AG04450 (cell line): ENCODE data around the gene ATP2B3. TPM values are rescaled to one million over a fixed set of nuclear protein-coding genes. Genes with fewer than 3 reads are reported as not detected.

Experiments used
- CTCF ChIA-PET: fragments of 300-600, 350-600 bp; formaldehyde crosslinking; extraction: SDS; loops from one replicate; lab custom pipeline; 2022; ENCODE audit warnings: antibody characterized with exemption, inconsistent platforms; lab: Charles Lee
- POLR2A ChIA-PET: fragments of 350-600 bp; formaldehyde crosslinking; extraction: SDS; loops from one replicate; lab custom pipeline; 2021; ENCODE audit warnings: antibody characterized with exemption, inconsistent platforms; lab: Yijun Ruan, JAX
- DNase-seq: peaks from one replicate; pipeline ENCODE4 v3.0.0-alpha.2; 2011; ENCODE audit warnings: low read depth, low spot score
- H3K27ac ChIP-seq: one replicate; pipeline ENCODE4 v1.5.1; 2012; ENCODE audit warnings: low read depth, low read length, control low read depth
- H3K27me3 ChIP-seq: one replicate; pipeline ENCODE4 v1.6.0; 2012; ENCODE audit warnings: low read length; ENCODE audit not compliant: control insufficient read depth, insufficient read depth
- H3K4me3 ChIP-seq: 2 replicates; pipeline ENCODE4 v1.5.1; 2011; ENCODE audit warnings: mild to moderate bottlenecking, low read depth, low read length, control low read depth
- H3K9me3 ChIP-seq: 2 replicates; pipeline ENCODE4 v1.5.1; 2012; ENCODE audit warnings: low read length; ENCODE audit not compliant: control insufficient read depth, insufficient read depth
- CTCF ChIP-seq: IDR thresholded peaks from 2 replicates; pipeline ENCODE4 v1.5.1; 2011; ENCODE audit warnings: low read depth, low read length, control low read depth, inconsistent platforms
- polyA plus RNA-seq: library from polyadenylated mRNA; depleted of rRNA; stranded (reverse); fragments of >200 nt; gene quantifications from 2 replicates; pipeline ENCODE4 v1.2.3, GENCODE V29; 2011

ATP2B3 gene
- polyA plus RNA-seq, 1 experiment, result 0.01 TPM

GRCh38 chrX:153611298-153612095 lies 94.1 kb downstream of the ATP2B3 start:
- no peaks in the 10 kb centered on the region for H3K9me3 ChIP-seq
- peaks cover 14% of the 10 kb centered on the region for H3K27me3 ChIP-seq
- no peak for TF ChIP-seq CTCF
- ChIA-PET CTCF (interaction anchor here (1.2 to 3.1 kb wide), 2 partner anchors 12 to 56 kb away, joined by 6 to 55 read pairs; no protein-coding TSS in a partner anchor), POLR2A (no interaction called here)
- H3K27ac ChIP-seq, result no peak overlapping the region
- H3K4me3 ChIP-seq, result no peak overlapping the region
- no peak for DNase-seq

GRCh38 chrX:153612413-153612812 lies 95.0 kb downstream of the ATP2B3 start:
- H3K4me3 ChIP-seq, result no peak overlapping the region
- POLR2A ChIA-PET, result no interaction called here
- H3K27me3 ChIP-seq, result peaks cover 14% of the 10 kb centered on the region
- DNase-seq, result no peak
- CTCF ChIA-PET, result interaction anchor here (1.2 kb wide), 1 partner anchor 11 kb away, joined by 6 read pairs; no protein-coding TSS in a partner anchor
- no peak for TF ChIP-seq CTCF
- H3K27ac ChIP-seq, result no peak overlapping the region
- no peaks in the 10 kb centered on the region for H3K9me3 ChIP-seq

- ChIA-PET POLR2A (no interaction called here), CTCF (no interaction called here)
- Histone ChIP-seq H3K27ac (no peak overlapping the region), H3K4me3 (no peak overlapping the region), H3K9me3 (no peaks in the 10 kb centered on the region), H3K27me3 (peaks cover 16% of the 10 kb centered on the region)
- DNase-seq, result no peak
- TF ChIP-seq CTCF, result no peak
These were observed 97.4 kb downstream of the ATP2B3 start for GRCh38 chrX:153614818-153615217.

GRCh38 chrX:153620576-153620975 lies 103.1 kb downstream of the ATP2B3 start:
- H3K4me3 ChIP-seq, result no peak overlapping the region
- H3K27me3 ChIP-seq, result peaks cover 16% of the 10 kb centered on the region
- TF ChIP-seq CTCF, result no peak
- no peaks in the 10 kb centered on the region for H3K9me3 ChIP-seq
- CTCF ChIA-PET, result interaction anchor here (0.6 kb wide), 1 partner anchor 662 kb away, joined by 11 read pairs; no protein-coding TSS in a partner anchor
- POLR2A ChIA-PET, result no interaction called here
- no peak for DNase-seq
- no peak overlapping the region for H3K27ac ChIP-seq

GRCh38 chrX:153621949-153622598 lies 104.6 kb downstream of the ATP2B3 start:
- ChIA-PET POLR2A (no interaction called here), CTCF (interaction anchor here (1.1 kb wide), 2 partner anchors 12 to 46 kb away, joined by 6 to 7 read pairs; no protein-coding TSS in a partner anchor)
- H3K4me3 ChIP-seq, result no peak overlapping the region
- no peak overlapping the region for H3K27ac ChIP-seq
- TF ChIP-seq CTCF, result no peak
- DNase-seq, result no peak
- H3K9me3 ChIP-seq, result no peaks in the 10 kb centered on the region
- peaks cover 18% of the 10 kb centered on the region for H3K27me3 ChIP-seq
